ENCODE measurements around the gene APCDD1L.
A peak's percentile ranks its signal among the peaks of the same experiment; 100 is the strongest.

The APCDD1L gene

GRCh38 chr20:58483470-58483869, 31.7 kb downstream of the APCDD1L start:
- no peak for DNase-seq

DNA sequence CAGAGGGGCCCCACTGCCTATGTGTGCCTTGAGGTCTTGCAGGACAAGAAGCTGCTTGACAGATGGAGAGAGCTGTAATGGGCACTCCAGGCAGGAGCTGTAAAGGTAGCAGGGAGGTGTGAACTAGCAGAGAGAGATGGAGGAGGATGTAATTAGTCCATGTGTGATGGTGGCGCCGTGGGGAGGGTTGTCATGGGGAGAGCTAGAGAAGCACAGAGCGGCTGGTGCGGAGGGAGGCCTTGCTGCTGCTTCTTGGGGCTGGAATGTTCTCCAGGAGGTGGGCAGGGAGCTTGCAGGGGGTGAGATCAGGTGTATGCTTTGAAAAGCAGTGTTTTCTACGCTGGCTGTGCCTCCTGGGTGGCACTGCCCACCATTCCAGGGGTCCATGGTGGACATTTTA, 32.1 kb downstream of the APCDD1L start:
- no peak for DNase-seq

DNA sequence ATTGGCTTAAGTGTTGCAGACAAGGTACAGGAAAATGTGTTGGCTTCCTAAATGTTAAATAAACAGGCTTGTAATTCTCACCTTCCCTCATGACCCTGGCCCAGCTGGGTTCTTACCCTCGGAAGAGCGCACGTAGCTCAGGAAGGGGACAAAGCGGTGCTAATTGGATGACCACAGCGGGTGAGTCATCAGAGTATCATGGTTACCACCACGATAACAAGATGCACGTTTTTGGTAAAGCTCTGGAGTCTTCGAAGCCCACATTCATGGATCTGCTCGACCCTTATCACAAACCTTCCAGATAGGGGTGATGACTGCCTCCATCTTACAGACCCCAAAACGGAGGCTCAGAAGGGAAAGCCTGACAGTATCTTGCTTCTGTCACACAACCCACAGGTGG, 32.8 kb downstream of the APCDD1L start:
- no peak for DNase-seq

DNA sequence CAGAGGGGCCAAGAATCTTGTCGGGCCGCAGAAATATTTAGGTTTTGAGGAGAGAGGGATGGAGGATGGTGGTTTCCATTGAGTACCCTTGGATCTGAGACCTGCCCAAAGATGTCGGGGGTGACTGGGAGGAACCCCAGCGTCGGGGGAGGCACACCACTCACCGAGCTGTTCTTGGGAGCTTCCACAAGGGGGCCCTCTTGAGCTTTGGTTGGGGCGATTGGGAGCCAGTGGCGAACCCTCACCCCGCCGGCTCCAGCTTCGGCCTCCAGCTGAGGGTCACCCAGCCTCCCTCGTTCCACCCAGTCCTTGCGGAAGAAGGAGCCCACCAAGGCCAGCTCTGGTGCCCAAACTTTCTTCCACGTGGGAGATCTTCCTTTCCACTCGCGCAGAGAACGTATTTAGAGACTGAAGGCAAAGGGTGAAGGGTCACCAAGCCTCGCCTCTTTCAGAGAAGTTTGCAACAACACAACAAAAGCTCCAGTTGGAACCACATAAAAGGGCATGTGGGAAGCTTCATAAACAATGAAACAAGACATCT, 33.6 kb downstream of the APCDD1L start:
- peak; percentile 68 for DNase-seq

DNA sequence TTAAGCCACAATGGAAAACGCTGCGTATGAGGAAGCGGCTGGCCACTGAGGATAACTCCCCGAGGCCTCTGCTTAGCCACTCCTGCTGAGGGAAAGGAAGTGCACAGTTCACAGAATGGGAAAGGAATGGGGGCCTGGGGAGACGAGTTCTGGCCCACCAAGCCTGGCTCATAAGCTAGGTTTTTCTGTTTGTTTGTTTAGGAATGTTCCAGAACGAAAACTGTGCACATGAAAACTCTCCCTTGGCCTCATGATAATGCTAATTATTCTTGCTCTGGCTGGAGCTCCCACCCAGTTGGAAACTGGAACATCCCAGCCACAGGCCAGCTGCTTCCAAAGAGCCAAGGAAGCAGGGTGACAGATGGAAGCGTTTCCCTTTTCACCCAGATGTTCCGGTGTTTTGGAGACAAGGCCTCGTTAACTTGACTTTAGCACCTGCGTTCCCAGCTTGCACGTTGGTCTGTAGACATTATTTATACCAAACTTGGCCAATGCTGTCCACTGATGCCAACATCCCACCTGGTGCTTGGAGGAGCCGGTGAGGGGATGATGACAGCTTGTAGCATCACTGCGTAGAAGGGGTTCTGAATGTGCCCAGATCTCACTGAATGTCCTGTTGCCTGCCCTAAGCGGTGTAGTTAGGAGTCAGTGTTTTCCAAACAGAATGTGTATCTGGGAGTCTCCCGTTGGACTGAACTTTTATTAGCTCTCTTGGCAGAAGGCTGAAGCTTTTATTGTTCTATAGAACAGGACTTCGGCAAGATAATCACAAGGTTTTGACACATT, 34.5 kb downstream of the APCDD1L start:
- no peak for DNase-seq

- DNase-seq, result no peak
Observed at GRCh38 chr20:58479726-58480440, 35.3 kb downstream of the APCDD1L start.

DNA sequence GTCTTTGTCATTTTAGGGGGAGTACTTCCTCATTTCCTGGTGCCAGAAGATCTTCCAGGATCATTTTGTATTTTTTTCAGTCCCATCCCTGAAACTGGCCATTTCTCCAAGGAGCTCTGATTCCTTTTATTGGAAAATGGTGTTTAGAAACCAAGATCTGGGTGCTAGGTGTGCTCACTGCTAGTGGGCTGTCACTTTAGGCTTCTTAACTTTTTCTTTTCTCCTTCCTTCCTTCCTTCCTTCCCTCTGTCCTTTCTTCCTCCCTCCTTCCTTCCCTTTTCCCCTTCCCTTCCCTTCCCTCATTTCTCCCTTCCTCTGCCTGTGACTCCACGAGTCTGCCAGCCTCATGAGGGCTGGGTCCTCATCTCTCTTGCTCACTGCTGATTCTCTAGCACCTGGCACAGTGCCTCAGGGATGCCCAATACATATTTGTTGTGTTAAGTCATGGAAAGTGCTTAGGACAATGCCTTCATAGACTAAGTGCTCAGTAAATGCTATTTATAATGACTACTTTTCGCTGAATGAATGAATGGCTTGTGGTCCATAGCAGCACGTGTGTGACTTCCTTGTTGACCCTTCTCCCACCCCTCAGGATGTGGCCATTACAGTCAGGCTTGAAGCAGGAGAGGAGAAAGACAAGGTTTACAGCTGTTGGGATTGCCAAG, 36.9 kb downstream of the APCDD1L start:
- DNase-seq, result no peak

DNA sequence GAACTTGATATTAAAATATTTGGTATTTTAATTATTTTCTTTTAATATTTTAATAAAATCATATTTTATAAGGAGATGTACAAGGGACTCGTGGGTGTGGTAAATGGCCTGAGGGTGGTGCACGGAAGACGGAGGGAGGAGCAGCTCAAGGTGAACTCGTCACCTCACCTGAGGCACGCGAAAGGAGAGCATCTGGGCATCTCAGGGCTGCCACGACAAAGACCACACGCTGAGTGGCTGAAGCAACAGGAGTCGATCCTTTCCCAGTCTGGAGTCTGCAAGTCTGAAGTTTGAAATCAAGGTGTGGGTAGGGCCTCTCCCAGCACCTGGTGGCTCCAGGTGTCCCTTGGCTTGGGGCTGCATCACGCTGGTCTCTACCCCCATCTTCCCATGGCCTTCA, 39.7 kb downstream of the APCDD1L start:
- DNase-seq, result no peak

DNA sequence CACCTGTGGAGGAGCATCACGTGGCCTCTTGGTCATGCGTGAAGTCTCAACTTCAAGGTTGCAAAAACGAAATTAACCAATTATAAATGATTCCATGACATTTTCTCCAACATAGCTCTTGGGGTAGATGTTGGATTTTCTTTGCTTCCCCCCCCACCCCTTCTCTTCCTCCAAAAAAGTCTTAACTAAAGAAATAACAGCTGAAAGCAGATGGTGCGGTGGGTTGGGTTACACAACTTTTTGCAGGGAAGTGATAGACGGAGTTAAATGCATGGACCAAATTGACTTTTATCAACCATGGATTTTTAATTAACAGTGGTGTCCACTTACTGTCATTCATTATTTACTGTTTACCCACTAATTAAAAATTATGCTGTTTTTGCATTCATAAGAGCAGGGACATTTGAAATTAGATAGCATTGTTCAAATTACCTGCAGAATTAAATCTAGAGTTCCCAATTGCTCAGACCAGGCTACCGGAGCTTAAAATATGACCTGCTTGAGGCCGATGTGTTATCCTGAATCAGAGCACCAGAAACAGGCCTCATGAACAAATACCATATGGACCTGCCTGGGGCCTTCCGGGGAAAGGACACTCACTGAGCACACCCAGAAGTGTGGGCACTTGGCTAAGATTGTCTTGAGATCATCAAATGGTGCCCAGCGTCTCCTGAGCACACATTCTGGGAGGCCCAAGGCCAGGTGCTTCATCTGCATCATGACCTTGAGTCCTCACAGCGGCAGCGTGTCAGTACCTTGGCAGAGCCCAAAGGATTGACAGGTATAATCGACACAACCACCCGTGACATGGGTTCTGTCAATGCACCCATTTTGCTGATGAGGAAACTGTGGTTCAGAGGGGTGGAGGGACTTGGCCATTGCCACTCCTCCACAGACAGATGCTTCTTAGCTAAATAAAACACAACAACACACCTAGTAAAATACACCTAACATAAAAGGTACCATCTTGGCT, 41.5 kb downstream of the APCDD1L start:
- DNase-seq, result no peak

- no peak for DNase-seq
Observed at GRCh38 chr20:58472273-58473018, 42.8 kb downstream of the APCDD1L start.

- no peak for DNase-seq
Observed at GRCh38 chr20:58471193-58472164, 43.7 kb downstream of the APCDD1L start.

DNA sequence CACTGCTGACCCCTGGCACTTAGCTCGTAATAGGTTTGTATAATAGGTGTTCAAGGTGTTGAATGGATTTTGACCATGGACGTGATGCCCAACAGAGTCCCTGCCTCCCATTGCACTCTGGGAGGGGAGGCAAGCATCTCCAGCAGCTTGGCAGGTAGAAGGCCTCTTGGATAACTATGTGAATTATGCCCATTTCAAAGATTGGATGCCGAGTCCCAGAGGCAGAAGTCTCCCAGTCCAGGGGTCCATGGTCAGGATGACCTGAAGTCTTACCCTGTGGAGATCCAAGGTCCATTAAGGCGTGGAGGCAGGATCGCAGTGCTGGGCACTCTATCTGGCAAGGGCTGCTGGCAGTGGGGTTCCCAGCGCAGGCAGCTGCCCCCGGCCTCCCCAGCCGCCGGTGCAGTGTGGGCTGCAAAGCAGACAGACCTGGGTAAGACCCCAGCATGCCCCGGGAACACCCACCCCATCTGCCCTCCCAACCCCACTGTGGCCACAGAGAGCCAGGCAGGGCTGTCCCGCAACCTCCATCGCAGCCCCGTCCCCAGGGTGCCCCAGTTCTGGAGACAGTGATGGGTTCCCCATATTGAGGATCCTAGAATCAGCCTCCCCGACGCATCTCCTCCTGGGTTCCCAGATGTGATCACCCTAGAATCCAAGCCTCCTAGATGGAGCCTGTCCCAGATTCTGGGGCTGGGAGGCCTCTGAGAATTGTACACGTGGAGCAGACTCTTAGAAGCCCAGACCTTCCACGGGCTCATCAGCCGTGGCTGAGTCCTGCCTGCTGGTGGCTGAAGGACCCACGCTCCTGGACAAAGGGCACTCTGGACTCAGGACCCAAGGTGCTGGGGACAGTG, 44.6 kb downstream of the APCDD1L start:
- no peak for DNase-seq

DNA sequence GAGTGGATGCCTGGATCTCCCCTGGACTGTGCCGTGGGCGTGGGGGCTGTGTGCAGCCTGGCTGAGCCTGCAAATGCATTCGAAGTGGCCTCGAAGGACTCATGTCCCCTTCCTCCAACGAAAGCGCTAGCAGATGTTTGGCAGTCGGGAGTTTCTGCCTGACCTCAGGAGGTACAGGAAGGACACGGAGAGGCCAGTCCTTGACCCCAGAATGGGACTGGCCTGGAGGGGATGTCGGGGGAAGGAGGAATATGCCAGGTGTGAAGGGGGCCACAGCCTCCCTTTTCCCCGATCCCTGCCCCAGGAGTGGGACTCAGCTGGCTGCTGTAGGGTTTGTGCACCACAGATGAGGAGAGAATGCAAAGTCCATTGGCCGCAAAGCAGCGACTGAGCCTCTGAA, 45.6 kb downstream of the APCDD1L start:
- no peak for DNase-seq

- no peak for DNase-seq
Observed at GRCh38 chr20:58467572-58468527, 47.3 kb downstream of the APCDD1L start.

DNA sequence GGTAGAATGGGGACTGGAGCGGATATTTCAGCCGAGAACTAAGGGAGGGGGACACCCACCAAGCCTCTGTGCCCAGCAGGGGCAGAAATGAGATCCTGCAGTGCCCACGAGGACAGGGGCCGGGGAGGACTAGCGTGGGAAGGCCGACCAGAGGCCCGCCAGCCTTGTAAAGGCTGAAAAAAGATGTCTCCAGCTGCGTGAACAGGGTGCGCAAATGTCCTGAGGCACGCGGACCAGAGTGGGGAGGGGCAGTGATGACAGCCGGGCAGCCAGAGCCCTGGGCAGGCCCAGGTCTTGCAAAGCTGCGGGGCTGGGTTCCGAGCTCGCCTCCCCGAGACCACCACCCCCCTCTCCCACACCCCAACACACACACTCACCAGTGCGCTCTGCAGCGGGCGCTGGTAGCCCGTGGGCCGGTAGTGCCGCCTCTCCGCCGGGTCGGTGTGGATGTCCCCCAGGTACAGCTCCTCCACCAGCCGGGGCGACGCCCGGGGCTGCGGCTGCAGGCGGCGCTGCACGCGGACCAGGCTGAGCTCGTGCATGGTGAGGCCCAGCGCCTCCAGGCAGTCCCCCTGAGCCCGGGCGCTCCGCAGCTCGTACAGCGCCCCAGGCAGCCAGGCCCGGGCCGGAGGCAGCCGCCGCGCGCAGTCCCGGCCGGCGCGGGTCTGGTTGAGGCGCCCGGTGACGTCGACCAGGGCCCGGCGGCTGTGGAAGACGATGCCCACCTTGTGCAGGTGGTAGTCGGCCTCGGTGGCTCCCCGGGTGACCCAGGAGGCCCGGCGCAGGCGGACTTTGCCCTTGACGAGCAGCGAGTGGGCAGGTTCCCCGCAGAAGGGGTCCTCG, 48.2 kb downstream of the APCDD1L start:
- no peak for DNase-seq

- no peak for DNase-seq
Observed at GRCh38 chr20:58466095-58466708, 49.0 kb downstream of the APCDD1L start.

DNA sequence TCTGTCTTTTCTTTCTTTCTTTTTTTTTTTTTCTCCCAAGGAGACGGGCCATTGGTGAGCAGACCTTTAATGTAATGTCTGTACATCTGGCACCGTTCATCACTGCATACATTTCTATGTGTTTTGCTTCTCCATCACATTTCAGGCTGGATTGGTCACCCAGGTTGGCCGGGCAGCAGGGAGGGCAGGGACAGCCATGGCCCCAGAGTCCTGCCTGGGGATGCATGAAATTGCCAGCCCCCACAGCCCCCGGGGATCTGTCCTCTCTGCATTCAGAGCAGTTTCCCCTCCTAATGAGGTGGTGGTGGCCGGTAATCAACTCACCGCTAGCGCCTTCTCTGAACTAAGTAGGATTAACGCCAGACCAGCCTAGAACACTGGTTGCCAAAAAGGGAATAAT, 50.4 kb downstream of the APCDD1L start:
- DNase-seq, result no peak

Measured in stimulated activated CD4-positive, alpha-beta T cell treated with anti-CD3 and anti-CD28 coated beads, Interleukin-1b, Interleukin-23, amount 100 ng/mL, for 48 hours (primary cell).